Esophagus squamous epithelium (tissue), 4 donors: ENCODE measurements around the gene CUTC.

Source experiments
- CTCF ChIP-seq, 6 experiments: fragments of 450-650 bp in 4 of 6; fragments of 200-600 bp in 2 of 6; sonication (generic) in 2 of 6; IDR thresholded peaks; one replicate each; pipeline ENCODE4 v1.5.1; 2016 to 2019; ENCODE audit warnings: antibody characterized with exemption in 6 of 6, mild to moderate bottlenecking in 4 of 6, moderate library complexity in 4 of 6
- POLR2A ChIP-seq, 4 donors: fragments of 450-650 bp; IDR thresholded peaks; one replicate each; pipeline ENCODE4 v1.6.1; 2017; ENCODE audit warnings: antibody characterized with exemption in 4 of 4, mild to moderate bottlenecking in 4 of 4, moderate library complexity in 3 of 4

DNA sequence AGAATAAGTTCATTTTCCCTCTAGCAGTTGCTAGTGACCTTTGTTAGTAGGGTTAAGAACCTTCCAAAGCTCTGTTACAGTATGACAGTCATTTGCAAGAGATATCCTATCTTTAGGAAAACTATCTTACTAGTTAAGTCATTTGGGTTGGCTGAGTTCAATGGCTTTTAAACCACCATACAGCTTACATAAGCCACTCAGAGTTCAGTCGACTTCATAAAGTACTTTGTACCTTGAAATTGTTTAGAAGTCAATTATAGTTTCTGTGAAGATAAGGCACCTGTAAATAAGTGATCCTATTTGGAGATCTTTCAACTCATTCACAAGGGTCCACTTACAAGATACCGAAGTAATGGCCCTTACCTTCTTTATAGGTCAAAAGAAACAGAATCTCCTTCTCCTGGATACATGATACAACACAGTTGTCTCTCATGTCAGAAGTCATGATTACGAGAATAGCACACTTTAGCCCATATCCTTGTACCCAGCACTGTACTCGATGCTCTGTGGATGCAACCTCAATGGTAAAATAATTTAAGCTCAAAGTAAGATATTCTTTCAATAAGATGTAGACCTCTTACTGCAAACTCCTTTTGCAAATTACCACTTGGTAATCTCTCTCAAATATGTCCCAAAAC lies 38.5 kb downstream of the CUTC start:
- TF ChIP-seq CTCF (IDR thresholded peaks at IDR 0.05) = no peak
- no peak for TF ChIP-seq POLR2A (IDR thresholded peaks at IDR 0.05)
